ENCODE measurements around the gene KCNJ6. TPM values are rescaled to one million over a fixed set of nuclear protein-coding genes. Genes with fewer than 3 reads are reported as not detected.

The KCNJ6 gene
- total RNA-seq, 1 donor from 2014 or later = 0.20 TPM

- no peak for DNase-seq
Observed at GRCh38 chr21:37636152-37636860, 280.0 kb downstream of the KCNJ6 start.

GRCh38 chr21:37631319-37632117 lies 284.7 kb downstream of the KCNJ6 start:
- DNase-seq = no peak

- DNase-seq = no peak
Observed at GRCh38 chr21:37630872-37631271, 285.4 kb downstream of the KCNJ6 start.

GRCh38 chr21:37628362-37628761 lies 287.9 kb downstream of the KCNJ6 start:
- no peak for DNase-seq

- no peak for DNase-seq
Observed at GRCh38 chr21:37627561-37627960, 288.7 kb downstream of the KCNJ6 start.

- DNase-seq = no peak
Observed at GRCh38 chr21:37627074-37627473, 289.2 kb downstream of the KCNJ6 start.

- no peak for DNase-seq
Observed at GRCh38 chr21:37626320-37626719, 289.9 kb downstream of the KCNJ6 start.

GRCh38 chr21:37623689-37624088 lies 292.6 kb downstream of the KCNJ6 start:
- no peak for DNase-seq

GRCh38 chr21:37623183-37623582 lies 293.1 kb downstream of the KCNJ6 start:
- no peak for DNase-seq

GRCh38 chr21:37622755-37623154 lies 293.5 kb downstream of the KCNJ6 start:
- no peak for DNase-seq

- no peak for DNase-seq
Observed at GRCh38 chr21:37620401-37620800, 295.9 kb downstream of the KCNJ6 start.

- DNase-seq = no peak
Observed at GRCh38 chr21:37619464-37619974, 296.7 kb downstream of the KCNJ6 start.

- DNase-seq = no peak
Observed at GRCh38 chr21:37618081-37618480, 298.2 kb downstream of the KCNJ6 start.

GRCh38 chr21:37615962-37616361 lies 300.3 kb downstream of the KCNJ6 start:
- DNase-seq = no peak

GRCh38 chr21:37614351-37614875 lies 301.8 kb downstream of the KCNJ6 start:
- DNase-seq = no peak

GRCh38 chr21:37607081-37607480 lies 309.2 kb downstream of the KCNJ6 start:
- DNase-seq = no peak

GRCh38 chr21:37606549-37606948 lies 309.7 kb downstream of the KCNJ6 start:
- DNase-seq = no peak

- no peak for DNase-seq
Observed at GRCh38 chr21:37605006-37605405, 311.3 kb downstream of the KCNJ6 start.

- DNase-seq = no peak
Observed at GRCh38 chr21:37603129-37603528, 313.1 kb downstream of the KCNJ6 start.

GRCh38 chr21:37601915-37602314 lies 314.3 kb downstream of the KCNJ6 start:
- DNase-seq = no peak

- no peak for DNase-seq
Observed at GRCh38 chr21:37601027-37601426, 315.2 kb downstream of the KCNJ6 start.

GRCh38 chr21:37595944-37596343 lies 320.3 kb downstream of the KCNJ6 start:
- DNase-seq = no peak

GRCh38 chr21:37594472-37594951 lies 321.7 kb downstream of the KCNJ6 start:
- DNase-seq = no peak
